GM12801 (cell line): ENCODE data around the gene CYFIP1.

Experiments used
- TF ChIP-seq, protein P1 (sequence below): IDR thresholded peaks from one replicate; pipeline ENCODE4 v1.5.1; 2011; ENCODE audit warnings: control low read depth; ENCODE audit not compliant: insufficient read length; ENCODE audit errors: extremely low read depth

Gene CYFIP1

DNA sequence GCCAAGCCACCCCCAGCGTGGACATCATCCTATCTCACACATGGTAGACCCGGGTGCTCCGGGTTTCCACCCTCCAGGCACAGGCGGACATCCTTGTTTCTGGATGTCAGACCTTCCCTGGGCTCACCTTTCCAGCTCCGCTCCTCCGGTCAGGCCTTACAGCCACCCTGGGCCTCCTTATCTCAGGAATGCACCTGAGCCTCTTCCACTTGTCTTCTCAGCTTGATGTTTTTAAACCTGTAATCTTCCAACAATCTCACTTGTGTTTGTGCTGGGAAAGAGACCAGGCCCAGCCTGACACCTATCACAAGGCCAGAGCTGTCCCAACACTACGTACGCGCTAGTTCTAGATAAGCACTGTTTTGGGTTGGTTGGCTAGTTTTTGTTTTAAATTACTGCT, 87.8 kb downstream of the CYFIP1 start:
- TF ChIP-seq, protein P1, sequence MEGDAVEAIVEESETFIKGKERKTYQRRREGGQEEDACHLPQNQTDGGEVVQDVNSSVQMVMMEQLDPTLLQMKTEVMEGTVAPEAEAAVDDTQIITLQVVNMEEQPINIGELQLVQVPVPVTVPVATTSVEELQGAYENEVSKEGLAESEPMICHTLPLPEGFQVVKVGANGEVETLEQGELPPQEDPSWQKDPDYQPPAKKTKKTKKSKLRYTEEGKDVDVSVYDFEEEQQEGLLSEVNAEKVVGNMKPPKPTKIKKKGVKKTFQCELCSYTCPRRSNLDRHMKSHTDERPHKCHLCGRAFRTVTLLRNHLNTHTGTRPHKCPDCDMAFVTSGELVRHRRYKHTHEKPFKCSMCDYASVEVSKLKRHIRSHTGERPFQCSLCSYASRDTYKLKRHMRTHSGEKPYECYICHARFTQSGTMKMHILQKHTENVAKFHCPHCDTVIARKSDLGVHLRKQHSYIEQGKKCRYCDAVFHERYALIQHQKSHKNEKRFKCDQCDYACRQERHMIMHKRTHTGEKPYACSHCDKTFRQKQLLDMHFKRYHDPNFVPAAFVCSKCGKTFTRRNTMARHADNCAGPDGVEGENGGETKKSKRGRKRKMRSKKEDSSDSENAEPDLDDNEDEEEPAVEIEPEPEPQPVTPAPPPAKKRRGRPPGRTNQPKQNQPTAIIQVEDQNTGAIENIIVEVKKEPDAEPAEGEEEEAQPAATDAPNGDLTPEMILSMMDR = no peak

DNA sequence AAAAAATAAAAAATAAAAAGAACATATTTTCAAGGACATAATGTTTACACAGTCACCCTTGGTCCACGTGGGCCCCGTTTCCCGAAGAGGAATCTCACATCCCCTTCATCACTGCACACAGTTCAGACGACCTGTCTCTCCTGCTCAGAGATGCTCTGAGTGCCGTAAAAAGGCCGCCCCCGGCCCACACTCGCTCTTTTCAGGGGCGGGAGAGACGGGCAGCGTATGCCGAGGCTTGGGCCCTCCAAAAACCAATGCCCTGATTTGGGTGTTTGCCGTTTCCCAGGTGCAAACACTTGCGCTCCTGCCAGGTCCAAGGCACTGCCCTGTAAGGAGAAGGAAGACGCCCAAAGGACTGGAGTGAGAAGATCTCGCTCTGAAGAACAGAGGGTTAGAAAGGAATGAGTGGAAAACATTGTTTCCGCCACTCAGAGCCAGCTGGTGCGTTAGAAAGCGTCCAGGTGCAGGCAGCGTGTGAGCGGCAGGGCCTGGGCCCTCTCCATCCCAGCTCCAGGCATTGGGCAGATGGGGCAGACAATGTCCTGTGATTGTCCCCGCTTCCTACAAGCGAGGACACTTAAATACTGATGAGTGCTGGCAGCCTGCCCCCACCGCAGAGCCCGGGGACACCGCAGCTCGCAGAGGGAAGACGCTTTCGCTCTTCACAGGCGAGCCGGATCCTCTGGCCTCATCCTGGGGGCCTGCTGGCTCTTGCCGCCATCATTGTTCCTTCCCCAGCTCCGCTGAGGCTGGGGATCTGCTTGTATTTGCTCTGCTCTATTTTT, 88.5 kb downstream of the CYFIP1 start:
- TF ChIP-seq, protein P1 = no peak

DNA sequence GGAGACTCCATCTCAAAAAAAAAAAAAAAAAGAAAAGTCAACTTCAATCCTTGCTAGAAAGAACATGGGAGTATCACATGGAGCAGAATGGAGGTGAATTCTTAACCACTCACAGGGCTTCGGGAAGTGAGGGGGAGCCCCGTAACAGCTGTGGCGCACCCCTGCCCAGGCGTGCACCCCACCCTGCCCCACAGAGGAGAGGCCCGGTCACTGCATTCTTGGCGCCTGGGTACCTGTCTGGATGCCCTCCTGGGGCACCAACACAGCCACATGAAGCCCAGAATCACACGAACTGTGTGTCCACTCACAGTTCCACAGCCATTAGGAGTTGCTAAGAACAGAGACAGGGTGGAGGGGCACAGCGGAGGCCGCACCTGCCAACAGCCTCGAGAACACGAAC, 89.9 kb downstream of the CYFIP1 start:
- TF ChIP-seq, protein P1 = no peak

DNA sequence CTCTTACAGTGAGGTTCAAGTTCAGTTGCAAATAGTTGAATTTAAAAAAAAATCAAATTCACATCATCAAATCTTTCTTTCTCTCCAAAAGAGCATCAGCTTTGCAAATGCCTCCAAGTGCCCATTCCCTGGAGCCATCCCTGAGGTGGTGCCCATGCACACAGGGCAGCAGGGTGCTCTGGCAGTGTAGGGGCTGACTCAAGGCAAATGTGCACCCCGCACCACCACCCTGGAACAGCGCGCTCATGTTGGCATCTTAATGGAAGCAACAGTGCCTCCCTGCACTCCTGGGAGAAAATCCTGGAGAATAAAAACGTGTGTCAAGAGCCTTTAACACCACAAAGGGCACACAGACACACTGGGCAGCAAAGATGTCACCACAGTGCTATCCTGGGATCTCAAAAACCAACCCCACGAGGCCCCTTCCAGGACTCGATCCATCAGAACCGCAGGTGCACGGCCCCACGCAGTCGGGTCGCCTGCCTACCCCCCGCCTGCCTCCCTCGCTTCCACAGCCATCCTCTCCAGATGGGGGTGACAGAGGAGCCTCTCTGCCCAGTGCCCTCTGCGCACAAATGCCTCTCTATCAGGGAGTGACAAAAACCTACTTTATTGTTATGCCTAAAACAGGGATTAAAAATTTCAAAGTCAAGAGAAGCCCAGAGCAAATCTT, 90.9 kb downstream of the CYFIP1 start:
- TF ChIP-seq, protein P1 = no peak

DNA sequence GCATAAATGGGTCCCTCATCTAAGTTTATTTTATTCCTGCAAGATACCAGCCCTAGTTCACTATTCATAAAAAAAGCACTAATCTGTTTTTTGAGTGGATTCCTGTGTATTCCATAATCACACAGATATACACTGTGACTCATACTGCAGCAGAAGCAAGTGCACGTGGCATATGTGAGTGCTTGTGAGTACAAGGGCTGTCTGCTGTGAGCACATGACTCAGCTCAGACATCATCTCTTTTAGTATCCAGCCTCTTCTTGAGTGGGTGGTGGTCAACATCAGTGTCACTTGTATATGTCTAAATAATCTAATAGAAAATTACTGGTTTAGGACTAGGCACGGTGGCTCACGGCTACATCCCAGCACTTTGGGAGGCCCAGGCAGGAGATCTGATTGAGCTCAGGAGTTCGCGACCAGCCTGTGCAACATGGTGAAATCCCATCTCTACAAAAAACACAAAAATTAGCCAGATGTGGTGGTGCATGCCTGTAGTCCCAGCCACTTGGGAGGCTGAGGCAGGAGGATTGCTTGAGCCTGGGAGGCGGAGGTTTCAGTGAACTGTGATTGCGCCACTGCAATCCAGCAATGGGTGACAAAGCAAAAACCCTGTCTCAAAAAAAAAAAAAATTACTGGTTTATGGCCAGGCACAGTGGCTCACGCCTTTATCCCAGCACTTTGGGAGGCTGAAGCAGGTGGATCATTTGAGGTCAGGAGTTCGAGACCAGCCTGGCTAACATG, 91.9 kb downstream of the CYFIP1 start:
- TF ChIP-seq, protein P1 = no peak

DNA sequence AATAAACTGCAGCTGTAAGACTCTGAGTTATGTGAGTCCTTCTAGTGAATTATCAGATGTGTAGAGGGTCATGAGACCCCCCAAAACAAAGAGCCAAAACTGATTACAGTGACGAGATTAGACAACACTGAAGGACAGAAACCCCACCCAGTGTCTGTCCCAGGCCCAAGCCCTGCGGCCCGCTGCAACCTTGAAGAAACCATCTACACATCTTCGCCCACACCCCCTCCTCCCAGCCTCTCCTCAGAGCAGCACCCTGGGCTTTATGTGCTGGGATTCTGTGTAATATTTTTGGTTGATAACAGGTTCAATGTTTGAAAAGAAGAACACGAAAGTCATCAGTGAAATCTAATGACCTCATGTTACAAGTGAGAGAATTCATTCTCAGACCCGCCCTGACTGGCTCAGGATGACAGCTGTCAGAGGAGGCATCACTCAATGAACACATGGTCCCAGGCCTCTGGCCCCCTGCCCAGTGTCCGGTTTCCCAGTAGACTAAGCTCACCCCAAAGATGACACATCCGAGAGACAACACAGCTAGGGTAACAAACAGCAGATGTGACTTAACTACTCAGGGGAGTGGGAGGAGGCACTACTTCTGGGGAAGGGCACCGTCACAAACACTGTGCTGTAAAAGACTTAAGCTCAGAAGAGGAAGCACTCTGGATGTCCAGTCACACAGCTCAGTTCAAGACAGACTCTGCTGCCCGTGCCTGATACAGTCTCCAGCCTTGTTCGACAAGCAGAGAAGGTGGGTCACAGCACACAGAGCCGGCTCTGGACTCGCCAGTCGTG, 92.8 kb downstream of the CYFIP1 start:
- TF ChIP-seq, protein P1 = no peak
